NCI-H526 treated with DMSO at 0.1 percent for 48 hours (cell line): ENCODE results near the gene DYRK1A.

ENCODE experiments used
- DNase-seq: peaks from one replicate; lab custom pipeline; 2025; lab: John Stamatoyannopoulos, UW

The DYRK1A gene

GRCh38 chr21:37385179-37385765 is 18.7 kb downstream of the DYRK1A start:
- no peak for DNase-seq

- DNase-seq, result no peak
Measured at GRCh38 chr21:37386151-37386550, 19.6 kb downstream of the DYRK1A start.

- DNase-seq, result no peak
Measured at GRCh38 chr21:37389456-37389855, 22.9 kb downstream of the DYRK1A start.

- no peak for DNase-seq
Measured at GRCh38 chr21:37391666-37392065, 25.1 kb downstream of the DYRK1A start.

- DNase-seq, result no peak
Measured at GRCh38 chr21:37392441-37392840, 25.9 kb downstream of the DYRK1A start.

- DNase-seq, result no peak
Measured at GRCh38 chr21:37393030-37393429, 26.5 kb downstream of the DYRK1A start.

- no peak for DNase-seq
Measured at GRCh38 chr21:37393786-37394185, 27.2 kb downstream of the DYRK1A start.

GRCh38 chr21:37395961-37396360 is 29.4 kb downstream of the DYRK1A start:
- no peak for DNase-seq

GRCh38 chr21:37396855-37397254 is 30.3 kb downstream of the DYRK1A start:
- no peak for DNase-seq

- no peak for DNase-seq
Measured at GRCh38 chr21:37398697-37399096, 32.1 kb downstream of the DYRK1A start.

GRCh38 chr21:37402251-37402867 is 35.8 kb downstream of the DYRK1A start:
- no peak for DNase-seq

GRCh38 chr21:37405629-37406028 is 39.1 kb downstream of the DYRK1A start:
- no peak for DNase-seq

- no peak for DNase-seq
Measured at GRCh38 chr21:37407719-37408420, 41.3 kb downstream of the DYRK1A start.

GRCh38 chr21:37408464-37409193 is 42.1 kb downstream of the DYRK1A start:
- DNase-seq, result no peak

- no peak for DNase-seq
Measured at GRCh38 chr21:37410639-37411038, 44.1 kb downstream of the DYRK1A start.

- no peak for DNase-seq
Measured at GRCh38 chr21:37412603-37413360, 46.2 kb downstream of the DYRK1A start.

- DNase-seq, result no peak
Measured at GRCh38 chr21:37413553-37414291, 47.1 kb downstream of the DYRK1A start.

GRCh38 chr21:37414292-37415253 is 48.0 kb downstream of the DYRK1A start:
- no peak for DNase-seq

- DNase-seq, result no peak
Measured at GRCh38 chr21:37415939-37416338, 49.4 kb downstream of the DYRK1A start.

- DNase-seq, result no peak
Measured at GRCh38 chr21:37416914-37417313, 50.3 kb downstream of the DYRK1A start.
